ENCODE data around the gene SRP14. TPM values are rescaled to one million over a fixed set of nuclear protein-coding genes. Genes with fewer than 3 reads are reported as not detected.

SRP14 gene
- total and polyA plus RNA-seq, 11 donors, result 189 to 702 (median 237) TPM

DNA sequence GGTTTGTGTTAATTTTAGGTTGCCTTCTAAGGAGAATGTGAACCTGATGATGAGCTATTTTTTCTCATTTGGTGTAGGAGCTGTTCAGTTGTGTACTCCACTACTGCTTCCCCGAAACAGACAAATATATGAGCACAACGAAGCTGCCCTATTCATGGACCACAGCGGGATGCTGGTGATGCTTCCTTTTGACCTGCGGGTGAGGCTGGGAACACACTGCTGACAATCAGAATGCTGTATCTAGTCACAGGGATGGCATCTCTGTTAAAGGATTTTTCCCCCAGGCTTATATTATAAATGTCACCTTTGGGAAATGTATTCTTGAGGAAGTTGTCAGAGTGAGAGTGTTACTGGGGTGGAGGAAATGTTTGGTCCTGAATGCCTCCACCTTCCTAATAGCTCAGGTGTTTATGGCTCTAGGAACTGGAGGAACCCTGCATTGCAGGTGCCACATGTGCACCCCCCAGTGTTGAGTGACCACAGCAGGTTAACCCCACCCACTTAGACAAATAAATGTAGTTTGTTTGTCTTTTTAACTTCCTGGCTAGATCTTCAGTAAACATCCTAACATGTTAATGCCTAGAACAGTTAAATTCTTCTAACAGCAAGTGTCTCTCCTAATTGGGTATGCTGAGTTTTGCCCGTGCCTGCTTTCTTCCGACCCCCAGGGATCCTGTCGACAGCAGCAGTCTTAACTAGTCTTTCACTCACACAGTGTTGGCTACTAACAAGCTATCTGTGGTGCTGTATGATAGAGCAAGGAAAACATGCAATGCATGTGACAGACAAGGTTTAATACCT is 35.7 kb downstream of the SRP14 start:
- TF ChIP-seq POLR2A (IDR thresholded peaks at IDR 0.05), result no peak
- TF ChIP-seq, protein P1, sequence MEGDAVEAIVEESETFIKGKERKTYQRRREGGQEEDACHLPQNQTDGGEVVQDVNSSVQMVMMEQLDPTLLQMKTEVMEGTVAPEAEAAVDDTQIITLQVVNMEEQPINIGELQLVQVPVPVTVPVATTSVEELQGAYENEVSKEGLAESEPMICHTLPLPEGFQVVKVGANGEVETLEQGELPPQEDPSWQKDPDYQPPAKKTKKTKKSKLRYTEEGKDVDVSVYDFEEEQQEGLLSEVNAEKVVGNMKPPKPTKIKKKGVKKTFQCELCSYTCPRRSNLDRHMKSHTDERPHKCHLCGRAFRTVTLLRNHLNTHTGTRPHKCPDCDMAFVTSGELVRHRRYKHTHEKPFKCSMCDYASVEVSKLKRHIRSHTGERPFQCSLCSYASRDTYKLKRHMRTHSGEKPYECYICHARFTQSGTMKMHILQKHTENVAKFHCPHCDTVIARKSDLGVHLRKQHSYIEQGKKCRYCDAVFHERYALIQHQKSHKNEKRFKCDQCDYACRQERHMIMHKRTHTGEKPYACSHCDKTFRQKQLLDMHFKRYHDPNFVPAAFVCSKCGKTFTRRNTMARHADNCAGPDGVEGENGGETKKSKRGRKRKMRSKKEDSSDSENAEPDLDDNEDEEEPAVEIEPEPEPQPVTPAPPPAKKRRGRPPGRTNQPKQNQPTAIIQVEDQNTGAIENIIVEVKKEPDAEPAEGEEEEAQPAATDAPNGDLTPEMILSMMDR (IDR thresholded peaks at IDR 0.05), result no peak
- 66 to 78% (median 71%) methylated on average over 7 of the region's 7 CpGs for WGBS, 4 donors
- Histone ChIP-seq H3K9me3 (no peaks in the 10 kb centered on the region), H3K36me3 (peaks cover 0 to 100% (median 95%) of the 10 kb centered on the region in 9 donors), H3K4me3 (no peak overlapping the region), H3K27me3 (no peaks in the 10 kb centered on the region), H3K27ac (no peak overlapping the region), H3K4me1 (no peaks in the 10 kb centered on the region)
- intact Hi-C loops (cut with DNase I), result no loop called here
- ATAC-seq (no peak), DNase-seq (no peak)

DNA sequence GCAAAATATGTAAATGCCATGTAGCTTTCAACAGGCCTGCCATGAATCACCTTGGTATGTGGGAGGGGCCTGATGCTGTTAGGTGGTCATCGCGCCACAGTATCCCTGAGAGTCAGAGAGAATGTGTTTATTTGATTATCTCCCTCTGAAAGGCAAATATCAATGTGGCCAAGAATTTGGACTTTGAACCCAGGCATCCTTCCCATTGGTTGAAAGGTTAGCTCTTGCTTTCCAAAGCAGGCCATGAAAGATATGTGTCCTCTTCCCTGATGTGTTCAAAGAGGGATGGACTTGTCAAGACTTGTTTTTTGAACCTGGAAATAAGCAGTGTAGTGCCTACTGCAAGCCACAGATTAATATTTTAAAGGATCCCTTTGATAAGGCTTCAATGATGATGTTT is 36.7 kb downstream of the SRP14 start:
- DNase-seq, result no peak
- Histone ChIP-seq H3K9me3 (no peaks in the 10 kb centered on the region), H3K27me3 (no peaks in the 10 kb centered on the region), H3K27ac (no peak overlapping the region), H3K4me3 (no peak overlapping the region), H3K4me1 (no peaks in the 10 kb centered on the region), H3K36me3 (peaks cover 0 to 100% (median 94%) of the 10 kb centered on the region in 9 donors)
- ATAC-seq, result no peak
- no peak for TF ChIP-seq POLR2A (IDR thresholded peaks at IDR 0.05)
- TF ChIP-seq, protein P1 (IDR thresholded peaks at IDR 0.05), result no peak
- intact Hi-C loops (cut with DNase I), result no loop called here
- WGBS, 4 donors, result 88 to 94% (median 93%) methylated on average over 2 of the region's 2 CpGs

DNA sequence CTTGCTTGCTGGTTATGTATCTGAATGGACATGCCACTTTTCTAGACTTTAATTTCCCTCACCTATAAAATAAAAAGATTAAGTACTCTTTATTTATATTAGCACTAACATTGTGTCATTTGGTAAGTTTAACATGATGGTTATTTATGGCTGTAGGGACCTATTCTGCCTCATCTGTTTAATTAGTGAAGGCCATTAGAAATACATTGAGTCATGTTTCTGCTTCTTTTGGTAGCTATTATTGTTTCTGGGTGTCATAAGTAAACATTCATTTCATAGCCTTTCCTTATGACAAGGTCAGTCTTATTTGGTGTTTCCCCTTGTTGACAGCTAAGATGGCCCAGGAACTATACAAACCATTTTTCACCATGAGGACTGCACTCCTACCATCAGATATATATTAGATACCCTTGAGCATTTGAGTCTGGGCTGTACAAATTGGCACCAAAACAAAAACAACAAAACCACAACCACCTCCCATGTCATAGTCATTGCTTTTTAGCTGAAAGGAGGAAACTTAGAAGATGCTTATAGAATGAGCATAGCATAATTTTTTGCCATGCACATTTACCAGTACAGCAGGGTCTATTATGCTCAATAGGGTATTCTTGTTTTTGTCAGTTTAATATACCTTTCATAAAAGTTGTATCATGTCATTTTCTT is 39.3 kb downstream of the SRP14 start:
- intact Hi-C loops (cut with DNase I), result loop anchor here in 1 of 10 donors (10.0 kb wide), 1 partner anchor 55 kb away; no protein-coding TSS in a partner anchor
- Histone ChIP-seq H3K4me3 (no peak overlapping the region), H3K4me1 (no peaks in the 10 kb centered on the region), H3K27me3 (no peaks in the 10 kb centered on the region), H3K9me3 (no peaks in the 10 kb centered on the region), H3K36me3 (peaks cover 0 to 100% (median 90%) of the 10 kb centered on the region in 9 donors), H3K27ac (no peak overlapping the region)
- TF ChIP-seq, protein P1 (IDR thresholded peaks at IDR 0.05), result no peak
- TF ChIP-seq POLR2A (IDR thresholded peaks at IDR 0.05), result no peak
- DNase-seq, result no peak
- no peak for ATAC-seq

DNA sequence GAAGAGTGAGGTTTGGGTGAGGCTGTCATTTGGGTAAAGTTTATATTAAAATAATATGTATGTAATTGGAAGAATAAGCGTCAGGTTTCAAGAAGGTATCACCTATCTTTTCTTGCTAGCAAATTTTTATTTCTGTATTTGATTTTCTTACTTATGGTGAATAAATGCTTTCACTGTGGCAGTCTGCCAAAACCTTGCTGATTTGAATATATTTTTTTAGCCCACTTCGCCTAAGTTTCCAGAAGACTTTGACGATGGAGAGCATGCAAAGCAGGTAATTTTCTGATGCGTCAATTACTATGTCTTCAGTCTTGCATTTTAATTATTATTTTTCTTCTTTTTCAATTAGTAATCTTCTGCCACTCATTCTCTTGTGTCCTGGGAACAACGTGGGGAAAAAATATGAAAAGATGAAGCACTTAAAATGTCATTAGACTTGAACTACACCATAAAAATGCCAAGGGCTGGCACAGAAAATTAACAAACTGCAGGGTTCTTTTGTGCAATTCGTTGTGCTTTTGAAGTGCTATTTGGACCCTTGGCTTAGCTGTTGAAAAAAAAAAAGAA is 40.4 kb downstream of the SRP14 start:
- Histone ChIP-seq H3K9me3 (no peaks in the 10 kb centered on the region), H3K4me1 (no peaks in the 10 kb centered on the region), H3K36me3 (peaks cover 0 to 100% (median 90%) of the 10 kb centered on the region in 9 donors), H3K4me3 (no peak overlapping the region), H3K27me3 (no peaks in the 10 kb centered on the region), H3K27ac (no peak overlapping the region)
- ATAC-seq, result no peak
- TF ChIP-seq, protein P1 (IDR thresholded peaks at IDR 0.05), result no peak
- no peak for TF ChIP-seq POLR2A (IDR thresholded peaks at IDR 0.05)
- intact Hi-C loops (cut with DNase I), result loop anchor here in 1 of 10 donors (10.0 kb wide), 1 partner anchor 54 kb away; no protein-coding TSS in a partner anchor
- DNase-seq, result no peak
- 78 to 80% (median 79%) methylated on average over 6 of the region's 6 CpGs for WGBS, 4 donors

Data from heart left ventricle (tissue), 16 donors.